Activated CD8-positive, alpha-beta memory T cell treated with anti-CD3 and anti-CD28 coated beads, Interleukin-2, amount 50 U/mL, for 1 hour (primary cell): ENCODE measurements around the gene PODXL2.
A peak's percentile ranks its signal among the peaks of the same experiment; 100 is the strongest.
"Not testable (repeated sequence)": the region's sequence is repeated elsewhere in the genome, so short reads cannot be mapped to it uniquely, and the experiment has no call there.

ENCODE experiments used
- DNase-seq: peaks from one replicate; pipeline ENCODE4 v3.0.0-alpha.2; 2020; ENCODE audit errors: extremely low read depth

The PODXL2 gene

GRCh38 chr3:127628788-127629466 is at the start of gene PODXL2:
Gene PODXL2, plus strand, starts transcription at chr3:127629185. Its CDS starts 35 bp downstream, at chr3:127629220.
- no peak for DNase-seq

GRCh38 chr3:127580327-127581060 is 48.5 kb upstream of the PODXL2 start:
- no peak for DNase-seq

GRCh38 chr3:127584734-127585133 is 44.3 kb upstream of the PODXL2 start:
- no peak for DNase-seq

GRCh38 chr3:127585163-127585812 is 43.7 kb upstream of the PODXL2 start:
- DNase-seq, result no peak

- DNase-seq, result no peak
Observed at GRCh38 chr3:127585813-127586413, 43.1 kb upstream of the PODXL2 start.

- DNase-seq, result no peak
Observed at GRCh38 chr3:127587876-127588275, 41.1 kb upstream of the PODXL2 start.

- no peak for DNase-seq
Observed at GRCh38 chr3:127588806-127589577, 40.0 kb upstream of the PODXL2 start.

GRCh38 chr3:127589600-127590281 is 39.2 kb upstream of the PODXL2 start:
- no peak for DNase-seq

GRCh38 chr3:127590282-127590592 is 38.7 kb upstream of the PODXL2 start:
- DNase-seq, result no peak

GRCh38 chr3:127590593-127591465 is 38.2 kb upstream of the PODXL2 start, which contains the start of gene TPRA1:
Gene TPRA1, minus strand, starts transcription at chr3:127590733. Its CDS starts 10,587 bp downstream, at chr3:127580146.
- peak; percentile 76 for DNase-seq

GRCh38 chr3:127593178-127593577 is 35.8 kb upstream of the PODXL2 start:
- no peak for DNase-seq

- DNase-seq, result no peak
Observed at GRCh38 chr3:127595303-127595702, 33.7 kb upstream of the PODXL2 start.

- no peak for DNase-seq
Observed at GRCh38 chr3:127597020-127597771, 31.8 kb upstream of the PODXL2 start.

- DNase-seq, result no peak
Observed at GRCh38 chr3:127598841-127599570, 30.0 kb upstream of the PODXL2 start.

GRCh38 chr3:127600749-127601456 is 28.1 kb upstream of the PODXL2 start:
- DNase-seq, result no peak

GRCh38 chr3:127604035-127604434 is 24.9 kb upstream of the PODXL2 start:
- no peak for DNase-seq

- DNase-seq, result no peak
Observed at GRCh38 chr3:127604546-127605165, 24.3 kb upstream of the PODXL2 start.

GRCh38 chr3:127605547-127605946 is 23.4 kb upstream of the PODXL2 start:
- DNase-seq, result not testable (repeated sequence)
